ENCODE results near the gene MTCH1.

GRCh38 chr6:36925809-36926208, 60.2 kb downstream of the MTCH1 start:
- no peak for TF ChIP-seq NFRKB (IDR thresholded peaks at IDR 0.05)
- TF ChIP-seq FOXA1 (IDR thresholded peaks at IDR 0.05): no peak
- no peak for TF ChIP-seq FOXM1 (IDR thresholded peaks at IDR 0.05; ENCODE audit: borderline replicate concordance)
- TF ChIP-seq FOXK2 (IDR thresholded peaks at IDR 0.05): no peak
- no peak for TF ChIP-seq SP1 (IDR thresholded peaks at IDR 0.05)
- no peak for TF ChIP-seq PKNOX1 (IDR thresholded peaks at IDR 0.05)
- no peak for TF ChIP-seq BHLHE40 (IDR thresholded peaks at IDR 0.05; ENCODE audit: borderline replicate concordance)
- TF ChIP-seq SUZ12 (IDR thresholded peaks at IDR 0.05): no peak
- no peak for TF ChIP-seq TARDBP (IDR thresholded peaks at IDR 0.05)
- no peak for TF ChIP-seq ARNT (IDR thresholded peaks at IDR 0.05)
- no peak for TF ChIP-seq ELF4 (IDR thresholded peaks at IDR 0.05)
- TF ChIP-seq ZNF384 (IDR thresholded peaks at IDR 0.05): no peak
- no peak for TF ChIP-seq HDGF (IDR thresholded peaks at IDR 0.05; ENCODE audit: borderline replicate concordance)

Data from HEK293T (cell line).